GM13977 (cell line): ENCODE measurements around the gene VCL.

Experiments
- DNase-seq: peaks from one replicate; pipeline ENCODE4 v3.0.0; 2012; ENCODE audit warnings: low spot score
- CTCF ChIP-seq: IDR thresholded peaks from 2 replicates; pipeline ENCODE4 v1.5.1; 2012; ENCODE audit warnings: mild to moderate bottlenecking, control low read depth; ENCODE audit not compliant: insufficient read depth; ENCODE audit errors: extremely low read depth, missing control alignments
- in situ Hi-C: fragments of 300-500 bp; cut with MboI; formaldehyde crosslinking; loops from one replicate; pipeline ENCODE4 v1.12.0; 2022; ENCODE audit warnings: low sequenced_read_pairs, low pct_unique_long_range_greater_than_20kb, mixed read lengths, inconsistent platforms; ENCODE audit not compliant: unreplicated experiment

VCL gene

GRCh38 chr10:74071157-74071556, 73.2 kb downstream of the VCL start:
- in situ Hi-C loops = no loop called here
- DNase-seq = no peak
- no peak for TF ChIP-seq CTCF

GRCh38 chr10:74072503-74072902, 74.6 kb downstream of the VCL start:
- in situ Hi-C loops = no loop called here
- no peak for TF ChIP-seq CTCF
- DNase-seq = no peak

GRCh38 chr10:74075906-74076305, 78.0 kb downstream of the VCL start:
- no peak for DNase-seq
- in situ Hi-C loops = no loop called here
- no peak for TF ChIP-seq CTCF

GRCh38 chr10:74076961-74077360, 79.0 kb downstream of the VCL start:
- DNase-seq = no peak
- in situ Hi-C loops = no loop called here
- TF ChIP-seq CTCF = no peak

- in situ Hi-C loops = no loop called here
- no peak for TF ChIP-seq CTCF
- DNase-seq = no peak
Measured at GRCh38 chr10:74077416-74077815, 79.5 kb downstream of the VCL start.

GRCh38 chr10:74078037-74078436, 80.1 kb downstream of the VCL start:
- no peak for DNase-seq
- no peak for TF ChIP-seq CTCF
- in situ Hi-C loops = no loop called here

GRCh38 chr10:74079028-74079935, 81.4 kb downstream of the VCL start:
- no peak for DNase-seq
- in situ Hi-C loops = no loop called here
- TF ChIP-seq CTCF = no peak
